Thyroid gland (tissue), 4 donors: ENCODE data around the gene OSBPL1A.

Experiments used
- CTCF ChIP-seq, 6 experiments: fragments of 200-600 bp in 3 of 6; fragments of 450-650 bp in 3 of 6; sonication (generic) in 3 of 6; IDR thresholded peaks; one replicate each; pipeline ENCODE4 v1.5.1; 2016 to 2019; ENCODE audit warnings: antibody characterized with exemption in 6 of 6, mild to moderate bottlenecking in 2 of 6, inconsistent platforms in 1 of 6, moderate library complexity in 1 of 6
- POLR2A ChIP-seq, 2 donors: fragments of 450-650 bp; IDR thresholded peaks; one replicate each; pipeline ENCODE4 v1.6.1; 2017; ENCODE audit warnings: antibody characterized with exemption in 2 of 2, mild to moderate bottlenecking in 2 of 2, moderate library complexity in 1 of 2

- TF ChIP-seq POLR2A (IDR thresholded peaks at IDR 0.05) (no peak), CTCF (IDR thresholded peaks at IDR 0.05) (no peak)
These were observed 177.9 kb downstream of the OSBPL1A start for GRCh38 chr18:24219561-24220317.
